Prostate gland (tissue), 2 donors: ENCODE data around the gene DNAJC1. TPM values are rescaled to one million over a fixed set of nuclear protein-coding genes. Genes with fewer than 3 reads are reported as not detected.

Experiments used
- DNase-seq: peaks from one replicate; pipeline ENCODE4 v3.0.0-alpha.2; 2019; ENCODE audit warnings: low spot score
- H3K27ac ChIP-seq, 2 donors: fragments of 200-600 bp; sonication (generic); 2 replicates each; pipeline ENCODE4 v1.5.1; 2017 to 2019
- H3K27me3 ChIP-seq: fragments of 200-600 bp; sonication (generic); replicated peaks from 2 replicates; pipeline ENCODE4 v1.5.1; 2019; ENCODE audit not compliant: insufficient read depth
- H3K36me3 ChIP-seq, 2 donors: fragments of 200-600 bp; sonication (generic); 1 replicate in 1 of 2; 2 replicates in 1 of 2; pipeline versions ENCODE4 v1.5.1 to v1.8.1; 2017 to 2019
- H3K4me1 ChIP-seq: fragments of 200-600 bp; sonication (generic); replicated peaks from 2 replicates; pipeline ENCODE4 v1.5.1; 2019
- H3K4me3 ChIP-seq, 2 donors: fragments of 200-600 bp; sonication (generic); 2 replicates each; pipeline ENCODE4 v1.5.1; 2017 to 2019
- H3K9me3 ChIP-seq: fragments of 200-600 bp; sonication (generic); 2 replicates; pipeline ENCODE4 v1.5.1; 2017
- POLR2A ChIP-seq: fragments of 450-650 bp; IDR thresholded peaks from one replicate; pipeline ENCODE4 v1.6.1; 2016; ENCODE audit warnings: antibody characterized with exemption, mild to moderate bottlenecking
- POLR2AphosphoS5 ChIP-seq: sonication (generic); formaldehyde crosslinking; IDR thresholded peaks from one replicate; pipeline ENCODE4 v1.6.1; 2017; ENCODE audit warnings: antibody characterized with exemption
- WGBS: methylation state at CpG from one replicate; pipeline ENCODE4 v1.1.5; 2018; 5-methylcytosine and 5-hydroxymethylcytosine counted together
- intact Hi-C: fragments of 100-400 bp; cut with DNase I; formaldehyde crosslinking; loops from one replicate; pipeline ENCODE4 v1.14.2; 2022
- total RNA-seq, 2 donors: library from RNA; depleted of rRNA; stranded (reverse); fragments of >200 nt; gene quantifications; one replicate each; pipeline ENCODE4 v1.1.0, GENCODE V29; 2016
- TF ChIP-seq, protein P1 (sequence below), 4 experiments: fragments of 200-600 bp in 2 of 4; fragments of 450-650 bp in 2 of 4; sonication (generic) in 2 of 4; IDR thresholded peaks; 1 replicate in 3 of 4; 2 replicates in 1 of 4; pipeline ENCODE4 v1.5.1; 2016 to 2019; ENCODE audit warnings: antibody characterized with exemption in 4 of 4, mild to moderate bottlenecking in 2 of 4, moderate library complexity in 2 of 4

Gene DNAJC1
- total RNA-seq, 2 donors from 2014 or later = 62.8 to 89.3 TPM

- Histone ChIP-seq H3K27ac (no peak overlapping the region), H3K36me3 (no peaks in the 10 kb centered on the region), H3K9me3 (no peaks in the 10 kb centered on the region), H3K4me3 (no peak overlapping the region), H3K4me1 (no peaks in the 10 kb centered on the region), H3K27me3 (no peaks in the 10 kb centered on the region)
- TF ChIP-seq POLR2AphosphoS5 = no peak
- TF ChIP-seq POLR2A = no peak
- TF ChIP-seq, protein P1, sequence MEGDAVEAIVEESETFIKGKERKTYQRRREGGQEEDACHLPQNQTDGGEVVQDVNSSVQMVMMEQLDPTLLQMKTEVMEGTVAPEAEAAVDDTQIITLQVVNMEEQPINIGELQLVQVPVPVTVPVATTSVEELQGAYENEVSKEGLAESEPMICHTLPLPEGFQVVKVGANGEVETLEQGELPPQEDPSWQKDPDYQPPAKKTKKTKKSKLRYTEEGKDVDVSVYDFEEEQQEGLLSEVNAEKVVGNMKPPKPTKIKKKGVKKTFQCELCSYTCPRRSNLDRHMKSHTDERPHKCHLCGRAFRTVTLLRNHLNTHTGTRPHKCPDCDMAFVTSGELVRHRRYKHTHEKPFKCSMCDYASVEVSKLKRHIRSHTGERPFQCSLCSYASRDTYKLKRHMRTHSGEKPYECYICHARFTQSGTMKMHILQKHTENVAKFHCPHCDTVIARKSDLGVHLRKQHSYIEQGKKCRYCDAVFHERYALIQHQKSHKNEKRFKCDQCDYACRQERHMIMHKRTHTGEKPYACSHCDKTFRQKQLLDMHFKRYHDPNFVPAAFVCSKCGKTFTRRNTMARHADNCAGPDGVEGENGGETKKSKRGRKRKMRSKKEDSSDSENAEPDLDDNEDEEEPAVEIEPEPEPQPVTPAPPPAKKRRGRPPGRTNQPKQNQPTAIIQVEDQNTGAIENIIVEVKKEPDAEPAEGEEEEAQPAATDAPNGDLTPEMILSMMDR (IDR thresholded peaks at IDR 0.05) = no peak
- DNase-seq = no peak
- WGBS = 73% methylated on average over 3 of the region's 3 CpGs
- intact Hi-C loops = no loop called here
Observed at GRCh38 chr10:21981118-21981517, 22.4 kb downstream of the DNAJC1 start.

DNA sequence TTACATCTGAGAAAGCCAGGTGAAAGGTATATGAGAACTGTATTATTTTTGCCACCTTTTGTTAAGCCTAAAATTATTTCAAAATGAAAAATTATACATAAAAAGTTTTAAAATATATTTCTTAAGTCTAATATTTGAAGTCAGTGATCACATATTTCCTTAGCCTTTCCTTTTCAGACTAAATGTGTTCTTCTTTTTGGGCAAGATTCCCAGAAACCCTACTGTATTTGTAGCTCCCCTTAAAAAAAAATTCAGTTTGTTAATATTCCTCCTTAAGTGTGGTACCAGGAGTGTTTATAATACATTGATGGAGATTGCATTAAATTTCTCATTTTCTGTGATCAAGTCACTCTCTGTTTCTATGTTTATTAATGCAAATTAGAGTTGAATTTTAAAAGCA lies 22.8 kb downstream of the DNAJC1 start:
- no peak for DNase-seq
- no peaks in the 10 kb centered on the region for H3K36me3 ChIP-seq
- H3K27me3 ChIP-seq = no peaks in the 10 kb centered on the region
- no peak overlapping the region for H3K4me3 ChIP-seq
- no peaks in the 10 kb centered on the region for H3K4me1 ChIP-seq
- H3K9me3 ChIP-seq = no peaks in the 10 kb centered on the region
- intact Hi-C loops = no loop called here
- TF ChIP-seq, protein P1 (IDR thresholded peaks at IDR 0.05) = no peak
- TF ChIP-seq POLR2AphosphoS5 = no peak
- no peak for TF ChIP-seq POLR2A
- H3K27ac ChIP-seq = no peak overlapping the region

- DNase-seq = no peak
- no peak overlapping the region for H3K4me3 ChIP-seq
- H3K4me1 ChIP-seq = no peaks in the 10 kb centered on the region
- no peaks in the 10 kb centered on the region for H3K27me3 ChIP-seq
- TF ChIP-seq, protein P1 (IDR thresholded peaks at IDR 0.05) = no peak
- TF ChIP-seq POLR2AphosphoS5 (no peak), POLR2A (no peak)
- 20% methylated on average over 1 of the region's 1 CpG for WGBS
- H3K27ac ChIP-seq = no peak overlapping the region
- intact Hi-C loops = no loop called here
- H3K36me3 ChIP-seq = no peaks in the 10 kb centered on the region
- H3K9me3 ChIP-seq = no peaks in the 10 kb centered on the region
Observed at GRCh38 chr10:21978191-21978862, 25.2 kb downstream of the DNAJC1 start.

- Histone ChIP-seq H3K4me3 (no peak overlapping the region), H3K36me3 (no peaks in the 10 kb centered on the region), H3K4me1 (no peaks in the 10 kb centered on the region), H3K27ac (no peak overlapping the region), H3K27me3 (no peaks in the 10 kb centered on the region), H3K9me3 (no peaks in the 10 kb centered on the region)
- intact Hi-C loops = no loop called here
- TF ChIP-seq POLR2AphosphoS5 = no peak
- TF ChIP-seq POLR2A = no peak
- TF ChIP-seq, protein P1 (IDR thresholded peaks at IDR 0.05) = no peak
- 90% methylated on average over 7 of the region's 7 CpGs for WGBS
- DNase-seq = no peak
Observed at GRCh38 chr10:21976739-21977138, 26.8 kb downstream of the DNAJC1 start.

GRCh38 chr10:21976280-21976679 lies 27.2 kb downstream of the DNAJC1 start:
- WGBS = 87% methylated on average over 2 of the region's 2 CpGs
- no peak overlapping the region for H3K4me3 ChIP-seq
- no peaks in the 10 kb centered on the region for H3K9me3 ChIP-seq
- intact Hi-C loops = no loop called here
- no peaks in the 10 kb centered on the region for H3K27me3 ChIP-seq
- no peak for DNase-seq
- H3K4me1 ChIP-seq = no peaks in the 10 kb centered on the region
- no peak for TF ChIP-seq POLR2A
- TF ChIP-seq, protein P1 (IDR thresholded peaks at IDR 0.05) = no peak
- no peak for TF ChIP-seq POLR2AphosphoS5
- H3K27ac ChIP-seq = no peak overlapping the region
- H3K36me3 ChIP-seq = no peaks in the 10 kb centered on the region
